ENCODE data around the gene PVALB. TPM values are rescaled to one million over a fixed set of nuclear protein-coding genes. Genes with fewer than 3 reads are reported as not detected.

The PVALB gene
- total and polyA plus RNA-seq, 2 donors (not counting 3 experiments of a cell fraction or from before 2014, with no cell fraction given) = not detected

GRCh38 chr22:36824655-36825054, 7.8 kb upstream of the PVALB start:
- dilution Hi-C loops (cut with MboI; ENCODE audit: extremely low pct_ligation_motif_present, low sequenced_read_pairs) = no loop called here
- Histone ChIP-seq H3K9me1 (replicated peaks; ENCODE audit: control insufficient read depth, extremely low read depth, insufficient read depth, low read length) (no peaks in the 10 kb centered on the region), H3K27ac (ENCODE audit: insufficient read depth, low read depth, low read length) (no peak overlapping the region), H2AFZ (ENCODE audit: low read depth, low read length) (no peak overlapping the region), H3K4me3 (replicated peaks in 1 of 3; ENCODE audit: insufficient read depth in 1 of 3, low read depth in 1 of 3, low read length in 3 of 3) (no peak overlapping the region), H3K79me2 (ENCODE audit: control insufficient read depth, insufficient read depth, low read length) (no peaks in the 10 kb centered on the region), H3K27me3 (ENCODE audit: control insufficient read depth in 2 of 2, insufficient read depth in 2 of 2, low read length in 2 of 2) (no peaks in the 10 kb centered on the region), H3K36me3 (ENCODE audit: control insufficient read depth in 2 of 2, extremely low read depth in 1 of 2, insufficient read depth in 2 of 2, low read length in 2 of 2) (no peaks in the 10 kb centered on the region), H3K9ac (replicated peaks; ENCODE audit: extremely low read depth, insufficient read depth, low read length) (no peak overlapping the region), H4K20me1 (replicated peaks; ENCODE audit: control insufficient read depth, extremely low read depth, insufficient read depth, low read length) (no peaks in the 10 kb centered on the region), H3K4me2 (ENCODE audit: insufficient read depth, low read length) (no peak overlapping the region), H3K9me3 (replicated peaks; ENCODE audit: control insufficient read depth, insufficient read depth, low read length) (no peaks in the 10 kb centered on the region), H3K4me1 (ENCODE audit: control insufficient read depth, extremely low read depth, insufficient read depth, low read length) (peaks cover 9% of the 10 kb centered on the region)
- FAIRE-seq (no peak), DNase-seq (ENCODE audit: low read depth, low spot score) (no peak)
- TF ChIP-seq POLR2AphosphoS5 (IDR thresholded peaks at IDR 0.05; ENCODE audit: insufficient read depth, low read depth, low read length) (no peak), POLR2A (IDR thresholded peaks at IDR 0.05; ENCODE audit: low read depth, low read length) (no peak), CTCF (IDR thresholded peaks at IDR 0.05; ENCODE audit: extremely low read depth in 1 of 2, insufficient read depth in 1 of 2, low read depth in 1 of 2, low read length in 2 of 2) (no peak), MYC (IDR thresholded peaks at IDR 0.05; ENCODE audit: low read depth, low read length) (no peak), EZH2 (IDR thresholded peaks at IDR 0.05; ENCODE audit: borderline replicate concordance, low read depth, low read length, severe bottlenecking) (no peak), JUN (IDR thresholded peaks at IDR 0.05; ENCODE audit: borderline replicate concordance, insufficient read depth, insufficient read length, low read depth) (no peak), MAX (IDR thresholded peaks at IDR 0.05; ENCODE audit: insufficient read depth, insufficient read length) (no peak), FOS (IDR thresholded peaks at IDR 0.05; ENCODE audit: borderline replicate concordance, insufficient read depth, low read length) (no peak), GATA2 (IDR thresholded peaks at IDR 0.05; ENCODE audit: insufficient read depth, insufficient read length, low read depth, low read length) (no peak)
- no TSS peak for BruUV-seq (replicated peaks)
- intact Hi-C loops (cut with micrococcal nuclease) = no loop called here
- ChIA-PET CTCF (interaction anchor here (1.0 kb wide), 1 partner anchor 22 kb away, joined by 4 read pairs; no protein-coding TSS in a partner anchor), POLR2A (no interaction called here)
